HFFc6 (cell line): Measurements from ENCODE around the gene RNPEPL1. TPM values are rescaled to one million over a fixed set of nuclear protein-coding genes. Genes with fewer than 3 reads are reported as not detected.

ENCODE experiments used
- DNase-seq: peaks from one replicate; pipeline ENCODE4 v3.0.0-alpha.2; 2018
- H3K27ac Mint-ChIP-seq: 2 replicates; pipeline ENCODE4 v1.8.0; 2020; ENCODE audit warnings: mild to moderate bottlenecking, mixed read lengths
- H3K27me3 Mint-ChIP-seq: 2 replicates; pipeline ENCODE4 v1.8.0; 2021; ENCODE audit warnings: mild to moderate bottlenecking, moderate library complexity, mixed read lengths; ENCODE audit not compliant: insufficient read depth
- H3K36me3 Mint-ChIP-seq: 2 replicates; pipeline ENCODE4 v1.8.0; 2021; ENCODE audit warnings: low read depth, mixed read lengths
- H3K4me1 Mint-ChIP-seq: 2 replicates; pipeline ENCODE4 v1.8.0; 2020; ENCODE audit warnings: low read depth, mixed read lengths
- H3K4me3 Mint-ChIP-seq: 2 replicates; pipeline ENCODE4 v1.8.0; 2020; ENCODE audit warnings: mild to moderate bottlenecking, moderate library complexity, mixed read lengths
- H3K9me3 Mint-ChIP-seq: 2 replicates; pipeline ENCODE4 v1.8.0; 2020; ENCODE audit warnings: mild to moderate bottlenecking, mixed read lengths
- total RNA-seq, 6 experiments: library from RNA; stranded (reverse); fragmentation: NEBNext Ultra II Directional; extraction: Animal tissue kit (Norgen Biotek cat#: 25700); gene quantifications; 2 replicates in 1 of 6; 3 replicates in 5 of 6; pipeline ENCODE4 v1.2.3, GENCODE V29; 2021
- TF ChIP-seq, protein P1 (sequence below): fragments of 200-600 bp; sonication (generic); IDR thresholded peaks from 2 replicates; pipeline ENCODE4 v1.5.0; 2021; ENCODE audit warnings: antibody characterized with exemption, mild to moderate bottlenecking

The RNPEPL1 gene
- total RNA-seq, 6 experiments from 2014 or later: 36.9 to 48.5 (median 43.3) TPM

GRCh38 chr2:240569523-240569997 is 1.3 kb downstream of the RNPEPL1 start:
- TF ChIP-seq, protein P1, sequence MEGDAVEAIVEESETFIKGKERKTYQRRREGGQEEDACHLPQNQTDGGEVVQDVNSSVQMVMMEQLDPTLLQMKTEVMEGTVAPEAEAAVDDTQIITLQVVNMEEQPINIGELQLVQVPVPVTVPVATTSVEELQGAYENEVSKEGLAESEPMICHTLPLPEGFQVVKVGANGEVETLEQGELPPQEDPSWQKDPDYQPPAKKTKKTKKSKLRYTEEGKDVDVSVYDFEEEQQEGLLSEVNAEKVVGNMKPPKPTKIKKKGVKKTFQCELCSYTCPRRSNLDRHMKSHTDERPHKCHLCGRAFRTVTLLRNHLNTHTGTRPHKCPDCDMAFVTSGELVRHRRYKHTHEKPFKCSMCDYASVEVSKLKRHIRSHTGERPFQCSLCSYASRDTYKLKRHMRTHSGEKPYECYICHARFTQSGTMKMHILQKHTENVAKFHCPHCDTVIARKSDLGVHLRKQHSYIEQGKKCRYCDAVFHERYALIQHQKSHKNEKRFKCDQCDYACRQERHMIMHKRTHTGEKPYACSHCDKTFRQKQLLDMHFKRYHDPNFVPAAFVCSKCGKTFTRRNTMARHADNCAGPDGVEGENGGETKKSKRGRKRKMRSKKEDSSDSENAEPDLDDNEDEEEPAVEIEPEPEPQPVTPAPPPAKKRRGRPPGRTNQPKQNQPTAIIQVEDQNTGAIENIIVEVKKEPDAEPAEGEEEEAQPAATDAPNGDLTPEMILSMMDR: no peak
- Mint-ChIP-seq H3K27ac (no peak overlapping the region), H3K4me1 (peaks cover 34% of the 10 kb centered on the region), H3K36me3 (no peaks in the 10 kb centered on the region), H3K27me3 (peaks cover 2% of the 10 kb centered on the region; the same call in 1 of the 2 replicates), H3K9me3 (no peaks in the 10 kb centered on the region), H3K4me3 (peak overlapping the region; percentile 79)
- no peak for DNase-seq

DNA sequence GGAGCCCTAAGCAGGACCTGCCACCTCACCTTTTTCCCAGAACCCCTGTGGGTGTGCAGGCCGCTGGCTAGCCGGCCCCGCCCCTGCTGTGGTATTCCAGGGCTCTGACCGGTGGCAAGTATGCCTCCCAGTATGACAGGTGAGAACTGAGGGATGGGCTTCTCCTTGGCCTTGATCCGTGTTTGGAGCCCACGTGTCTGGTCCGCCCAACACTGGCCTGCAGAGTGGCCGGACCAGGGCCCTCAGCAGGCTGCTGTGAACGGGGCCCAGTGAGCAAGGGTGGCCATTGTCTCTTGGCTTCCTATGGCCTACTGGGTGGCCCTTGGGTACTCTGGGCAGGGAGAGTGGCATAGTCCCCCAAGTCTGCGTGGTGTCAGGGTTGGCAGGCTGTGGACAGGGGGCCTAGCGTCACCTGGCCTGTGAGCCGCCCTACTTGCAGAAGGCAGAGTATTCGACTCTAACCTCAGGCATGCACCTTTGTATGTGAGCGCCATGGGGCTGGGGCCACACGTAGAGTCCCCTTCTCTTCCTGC is 1.8 kb downstream of the RNPEPL1 start:
- peaks cover 2% of the 10 kb centered on the region; the same call in 1 of the 2 replicates for H3K27me3 Mint-ChIP-seq
- H3K4me1 Mint-ChIP-seq: peaks cover 29% of the 10 kb centered on the region
- no peak for DNase-seq
- no peaks in the 10 kb centered on the region for H3K9me3 Mint-ChIP-seq
- no peak overlapping the region for H3K4me3 Mint-ChIP-seq
- TF ChIP-seq, protein P1: no peak
- no peaks in the 10 kb centered on the region for H3K36me3 Mint-ChIP-seq
- H3K27ac Mint-ChIP-seq: no peak overlapping the region

GRCh38 chr2:240570531-240571313 is 2.4 kb downstream of the RNPEPL1 start:
- TF ChIP-seq, protein P1: no peak
- Mint-ChIP-seq H3K4me1 (peaks cover 22% of the 10 kb centered on the region), H3K36me3 (no peaks in the 10 kb centered on the region), H3K9me3 (no peaks in the 10 kb centered on the region), H3K4me3 (no peak overlapping the region), H3K27ac (no peak overlapping the region), H3K27me3 (peaks cover 2% of the 10 kb centered on the region; the same call in 1 of the 2 replicates)
- DNase-seq: no peak

- DNase-seq: no peak
- no peaks in the 10 kb centered on the region for H3K36me3 Mint-ChIP-seq
- H3K4me1 Mint-ChIP-seq: peaks cover 16% of the 10 kb centered on the region
- peaks cover 3% of the 10 kb centered on the region; the same call in 1 of the 2 replicates for H3K27me3 Mint-ChIP-seq
- no peak overlapping the region for H3K4me3 Mint-ChIP-seq
- no peaks in the 10 kb centered on the region for H3K9me3 Mint-ChIP-seq
- H3K27ac Mint-ChIP-seq: no peak overlapping the region
- TF ChIP-seq, protein P1: no peak
These were observed 3.2 kb downstream of the RNPEPL1 start for GRCh38 chr2:240571314-240571973.

GRCh38 chr2:240572141-240573031 is 4.1 kb downstream of the RNPEPL1 start:
- DNase-seq: no peak
- H3K36me3 Mint-ChIP-seq: no peaks in the 10 kb centered on the region
- TF ChIP-seq, protein P1: no peak
- H3K9me3 Mint-ChIP-seq: no peaks in the 10 kb centered on the region
- peaks cover 11% of the 10 kb centered on the region for H3K4me1 Mint-ChIP-seq
- no peak overlapping the region for H3K27ac Mint-ChIP-seq
- no peak overlapping the region for H3K4me3 Mint-ChIP-seq
- H3K27me3 Mint-ChIP-seq: peaks cover 3% of the 10 kb centered on the region; the same call in 1 of the 2 replicates
